GM12878 (cell line): ENCODE measurements around the gene VDR. TPM values are rescaled to one million over a fixed set of nuclear protein-coding genes. Genes with fewer than 3 reads are reported as not detected.

ENCODE experiments used
- ATAC-seq: fragments of 200-7000 bp; cut with Tn5 transposase; 3 replicates; pipeline ENCODE4 v1.9.1; 2020; ENCODE audit warnings: mild to moderate bottlenecking, moderate library complexity
- BruUV-seq: library from RNA; stranded (reverse); fragments of 400-500 nt; replicated peaks from 2 replicates; lab custom pipeline; 2021; lab: Mats Ljungman, UMichigan
- CTCF ChIA-PET: fragments of 300-600 bp; sonication (Branson Sonifier 250); formaldehyde crosslinking; extraction: SDS; loops from one replicate; lab custom pipeline; 2021; ENCODE audit warnings: inconsistent platforms; lab: Yijun Ruan, JAX
- POLR2A ChIA-PET: fragments of 350-600 bp; formaldehyde crosslinking; extraction: SDS; loops from one replicate; lab custom pipeline; 2021; ENCODE audit warnings: inconsistent platforms; lab: Charles Lee
- RAD21 ChIA-PET: fragments of 300-600 bp; sonication (Branson Sonifier 250); formaldehyde crosslinking; loops from one replicate; lab custom pipeline; 2023; ENCODE audit warnings: antibody characterized with exemption; ENCODE audit not compliant: unreplicated experiment; lab: Charles Lee
- SMC1A ChIA-PET: fragments of 300-600 bp; sonication (Branson Sonifier 250); formaldehyde crosslinking; loops from one replicate; lab custom pipeline; 2023; ENCODE audit not compliant: unreplicated experiment, uncharacterized antibody; lab: Charles Lee
- DNase-seq: peaks from one replicate; pipeline ENCODE4 v3.0.0-alpha.2; 2011; ENCODE audit warnings: low read depth, low spot score
- FAIRE-seq: peaks from 3 replicates; lab custom pipeline; 2011; peaks lifted over from hg19 to GRCh38; lab: Jason Lieb, UNC
- H2AFZ ChIP-seq: 2 replicates; pipeline ENCODE4 v1.6.0; 2011; ENCODE audit warnings: low read depth, low read length, control low read depth; ENCODE audit not compliant: control insufficient read depth
- H3K27ac ChIP-seq: 2 replicates; pipeline ENCODE4 v1.5.1; 2011; ENCODE audit warnings: control low read depth; ENCODE audit not compliant: control insufficient read depth, insufficient read depth
- H3K27me3 ChIP-seq, 2 experiments: replicated peaks in 1 of 2; 2 replicates each; pipeline versions ENCODE4 v1.6.0 to v1.6.1; 2011; ENCODE audit warnings: low read length in 1 of 2; ENCODE audit not compliant: control insufficient read depth in 2 of 2, insufficient read depth in 2 of 2
- H3K36me3 ChIP-seq, 2 experiments: 2 replicates each; pipeline ENCODE4 v1.5.1; 2011; ENCODE audit warnings: low read length in 1 of 2; ENCODE audit not compliant: control insufficient read depth in 2 of 2, insufficient read depth in 2 of 2
- H3K4me1 ChIP-seq: 2 replicates; pipeline ENCODE4 v1.6.1; 2011; ENCODE audit warnings: mild to moderate bottlenecking, low read length, moderate library complexity, mixed read lengths; ENCODE audit not compliant: control insufficient read depth, insufficient read depth
- H3K4me2 ChIP-seq: 2 replicates; pipeline ENCODE4 v1.6.0; 2011; ENCODE audit warnings: control low read depth; ENCODE audit not compliant: control insufficient read depth, insufficient read depth
- H3K4me3 ChIP-seq: fragments of 200-600 bp; sonication (generic); 2 replicates; pipeline ENCODE4 v1.5.1; 2016
- H3K79me2 ChIP-seq: 2 replicates; pipeline ENCODE4 v1.6.0; 2011; ENCODE audit warnings: low read length; ENCODE audit not compliant: control insufficient read depth, insufficient read depth
- H3K9ac ChIP-seq: 2 replicates; pipeline ENCODE4 v1.8.0; 2011; ENCODE audit warnings: low read length, control low read depth, mixed read lengths; ENCODE audit not compliant: control insufficient read depth, insufficient read depth
- H3K9me3 ChIP-seq: replicated peaks from 3 replicates; pipeline ENCODE4 v1.5.1; 2011; ENCODE audit warnings: mild to moderate bottlenecking, low read length; ENCODE audit not compliant: control insufficient read depth, insufficient read depth
- H4K20me1 ChIP-seq: 2 replicates; pipeline ENCODE4 v1.6.0; 2011; ENCODE audit not compliant: control insufficient read depth, insufficient read depth
- BACH1 ChIP-seq: fragments of 450-650 bp; IDR thresholded peaks from 2 replicates; pipeline ENCODE4 v1.6.1; 2017; ENCODE audit warnings: mild to moderate bottlenecking, borderline replicate concordance
- BHLHE40 ChIP-seq, 2 experiments: fragments of 450-650 bp in 1 of 2; IDR thresholded peaks; 2 replicates each; pipeline ENCODE4 v1.6.1; 2011 to 2017; ENCODE audit warnings: low read depth in 2 of 2, borderline replicate concordance in 1 of 2, improper control_type of control experiment in 1 of 2, low read length in 1 of 2, mild to moderate bottlenecking in 1 of 2
- CBX3 ChIP-seq: fragments of 200-600 bp; sonication (generic); IDR thresholded peaks from 2 replicates; pipeline ENCODE4 v1.6.1; 2016; ENCODE audit warnings: low read depth, borderline replicate concordance
- CEBPZ ChIP-seq: fragments of 150-350 bp; IDR thresholded peaks from 2 replicates; pipeline ENCODE4 v1.6.1; 2016; ENCODE audit warnings: low read depth, low read length
- CREM ChIP-seq: IDR thresholded peaks from 2 replicates; pipeline ENCODE4 v1.6.1; 2014; ENCODE audit warnings: antibody characterized with exemption, low read depth
- FOXK2 ChIP-seq: fragments of 450-650 bp; IDR thresholded peaks from 2 replicates; pipeline ENCODE4 v1.6.1; 2017; ENCODE audit warnings: mild to moderate bottlenecking, moderate library complexity
- HCFC1 ChIP-seq: fragments of 150-350 bp; IDR thresholded peaks from 2 replicates; pipeline ENCODE4 v1.6.1; 2014; ENCODE audit warnings: low read length
- HDAC2 ChIP-seq: fragments of 200-600 bp; sonication (generic); IDR thresholded peaks from 2 replicates; pipeline ENCODE4 v1.6.1; 2017
- HDGF ChIP-seq: fragments of 450-650 bp; IDR thresholded peaks from 2 replicates; pipeline ENCODE4 v1.6.1; 2016; ENCODE audit warnings: antibody characterized with exemption
- IKZF1 ChIP-seq: fragments of 450-650 bp; conservative IDR thresholded peaks from 2 replicates; pipeline ENCODE4 v1.6.1; 2017; ENCODE audit warnings: antibody characterized with exemption, mild to moderate bottlenecking
- IRF3 ChIP-seq: fragments of 450-650 bp; IDR thresholded peaks from 2 replicates; pipeline ENCODE4 v1.6.1; 2014; ENCODE audit warnings: mild to moderate bottlenecking
- KLF5 ChIP-seq: fragments of 450-650 bp; IDR thresholded peaks from 2 replicates; pipeline ENCODE4 v1.6.1; 2014; ENCODE audit warnings: mild to moderate bottlenecking; ENCODE audit not compliant: partially characterized antibody
- PKNOX1 ChIP-seq: fragments of 450-650 bp; IDR thresholded peaks from 2 replicates; pipeline ENCODE4 v1.6.1; 2016; ENCODE audit warnings: mild to moderate bottlenecking
- RFX5 ChIP-seq: IDR thresholded peaks from 2 replicates; pipeline ENCODE4 v1.6.1; 2011; ENCODE audit warnings: low read depth, low read length, improper control_type of control experiment
- SMAD1 ChIP-seq: fragments of 450-650 bp; IDR thresholded peaks from 2 replicates; pipeline ENCODE4 v1.6.1; 2018; ENCODE audit warnings: mild to moderate bottlenecking, low read depth; ENCODE audit not compliant: partially characterized antibody
- SMAD5 ChIP-seq: IDR thresholded peaks from 2 replicates; pipeline ENCODE4 v1.6.1; 2016; ENCODE audit warnings: antibody characterized with exemption, low read depth
- TCF12 ChIP-seq: IDR thresholded peaks from 2 replicates; pipeline ENCODE4 v1.6.1; 2011; ENCODE audit warnings: low read depth, mild to moderate bottlenecking, low read length
- TCF3 ChIP-seq: IDR thresholded peaks from 2 replicates; pipeline ENCODE4 v1.6.1; 2012; ENCODE audit warnings: low read depth, mild to moderate bottlenecking, low read length, borderline replicate concordance; ENCODE audit not compliant: insufficient read depth
- YY1 ChIP-seq: IDR thresholded peaks from 2 replicates; pipeline ENCODE4 v1.6.1; 2011; ENCODE audit warnings: low read depth, mild to moderate bottlenecking, low read length
- WGBS: methylation state at CpG from one replicate; pipeline ENCODE4 v1.1.6; 2016; ENCODE audit warnings: low lambda C conversion rate; ENCODE audit not compliant: insufficient replicate concordance, insufficient coverage; ENCODE audit errors: missing lambda C conversion rate; 5-methylcytosine and 5-hydroxymethylcytosine counted together
- in situ Hi-C: fragments of 300-500 bp; cut with MboI; formaldehyde crosslinking; loops from 9 replicates; pipeline ENCODE4 v1.14.3; 2018; ENCODE audit warnings: mixed read lengths
- intact Hi-C: fragments of 100-400 bp; cut with micrococcal nuclease; formaldehyde crosslinking; loops from one replicate; pipeline ENCODE4 v1.14.2; 2022; ENCODE audit not compliant: unreplicated experiment
- polyA plus RNA-seq, 11 experiments: library from polyadenylated mRNA; depleted of rRNA in 4 of 11; unstranded in 6 of 11; stranded (reverse) in 5 of 11; fragments of >200 nt; fragmentation: Nextera tagmentation in 4 of 11; fragmentation: Illumina TruSeq in 1 of 11; extraction: Ambion mirVana in 4 of 11; extraction: Trizol in 1 of 11; gene quantifications; 1 replicate in 1 of 11; 2 replicates in 10 of 11; pipeline versions ENCODE4 v1.2.1 to v1.2.3, GENCODE V29; 2011 to 2016; ENCODE audit warnings: inconsistent platforms in 2 of 11, missing spikeins in 2 of 11, low read depth in 1 of 11
- total RNA-seq, 4 experiments: library from RNA; depleted of rRNA in 3 of 4; stranded (reverse); fragments of >200 nt in 3 of 4; fragmentation: Illumina TruSeq in 1 of 4; extraction: Trizol in 1 of 4; gene quantifications; 2 replicates each; pipeline versions ENCODE4 v1.2.1 to v1.2.3, GENCODE V29; 2013 to 2021

The VDR gene
- total and polyA plus RNA-seq, 10 of the 15 experiments (the other 5 are each of a cell fraction or from before 2014, with no cell fraction given), result 0.27 to 7.9 (median 3.0) TPM

GRCh38 chr12:47813511-47814196 is 91.1 kb downstream of the VDR start:
- CTCF ChIA-PET, result interaction anchor here (0.8 to 8.8 kb wide), 11 partner anchors 8 to 596 kb away, joined by 3 to 85 read pairs (median 5); no protein-coding TSS in a partner anchor
- 2% methylated on average over 9 of the region's 9 CpGs for WGBS
- peak overlapping the region; percentile 85 for H3K27ac ChIP-seq
- in situ Hi-C loops (no loop called here), intact Hi-C loops (no loop called here)
- FAIRE-seq (no peak), ATAC-seq (peak; percentile 47), DNase-seq (no peak)
- BruUV-seq, result no TSS peak
- RAD21 ChIA-PET, result interaction anchor here (0.9 to 9.0 kb wide), 10 partner anchors 16 to 91 kb away, joined by 3 to 202 read pairs (median 4); partner anchors contain the start of gene VDR
- H3K27me3 ChIP-seq, result peaks cover 0 to 3% of the 10 kb centered on the region in 2 experiments; a peak in 2 of 4 replicates
- H3K4me3 ChIP-seq, result peak overlapping the region; percentile 75
- no peaks in the 10 kb centered on the region; the same call in 1 of the 2 replicates for H4K20me1 ChIP-seq
- SMC1A ChIA-PET, result interaction anchor here (1.0 to 3.8 kb wide), 12 partner anchors 9 to 71 kb away, joined by 3 to 22 read pairs (median 6); no protein-coding TSS in a partner anchor
- H3K79me2 ChIP-seq, result peaks cover 37% of the 10 kb centered on the region
- no peak overlapping the region; the same call in 1 of the 2 replicates for H2AFZ ChIP-seq
- no peaks in the 10 kb centered on the region; a peak in 1 of 4 replicates for H3K36me3 ChIP-seq
- no peaks in the 10 kb centered on the region for H3K9me3 ChIP-seq
- peak overlapping the region; percentile 74 for H3K9ac ChIP-seq
- peaks cover 73% of the 10 kb centered on the region for H3K4me1 ChIP-seq
- POLR2A ChIA-PET, result interaction anchor here (0.6 to 4.3 kb wide), 8 partner anchors 16 to 721 kb away, joined by 4 to 46 read pairs (median 6); no protein-coding TSS in a partner anchor
- H3K4me2 ChIP-seq, result peak overlapping the region; percentile 92
- TF ChIP-seq YY1, result peak; percentile 18; the same call in 1 of the 2 replicates
- TF ChIP-seq BHLHE40 (IDR thresholded peaks at IDR 0.05; ENCODE audit: borderline replicate concordance in 1 of 2, low read depth in 2 of 2, low read length in 1 of 2), result peak in 1 of 2 experiments; percentile 21; a peak in 1 of 4 replicates
- TF ChIP-seq TCF12, result peak; percentile 60; the same call in 1 of the 2 replicates
- 0 out of 2 replicates have a peak, but pooled peaks have one; percentile 52 for TF ChIP-seq TCF3
- TF ChIP-seq HCFC1, result no peak
- no peak for TF ChIP-seq SMAD5
- peak; percentile 67; the same call in 1 of the 2 replicates for TF ChIP-seq HDGF
- peak; percentile 31; the same call in 1 of the 2 replicates for TF ChIP-seq IKZF1
- TF ChIP-seq BACH1, result peak; percentile 11; the same call in 1 of the 2 replicates
- no peak for TF ChIP-seq HDAC2
- no peak for TF ChIP-seq CBX3
- no peak for TF ChIP-seq CEBPZ
- TF ChIP-seq KLF5, result no peak
- no peak for TF ChIP-seq IRF3
- TF ChIP-seq SMAD1, result no peak
- TF ChIP-seq RFX5, result no peak
- TF ChIP-seq FOXK2, result no peak
- no peak; the same call in 1 of the 2 replicates for TF ChIP-seq CREM
- 0 out of 2 replicates have a peak, but pooled peaks have one; percentile 2 for TF ChIP-seq PKNOX1
